GM21390 (cell line): ENCODE data around the gene ASCL3.
"Not testable (repeated sequence)": the region's sequence is repeated elsewhere in the genome, so short reads cannot be mapped to it uniquely, and the experiment has no call there.

ENCODE experiments used
- ATAC-seq: cut with Tn5 transposase; IDR thresholded peaks from one replicate; pipeline ENCODE4 v1.9.1; 2021; ENCODE audit not compliant: unreplicated experiment

The ASCL3 gene

GRCh38 chr11:8948886-8949285 is 6.1 kb upstream of the ASCL3 start:
- ATAC-seq: no peak

DNA sequence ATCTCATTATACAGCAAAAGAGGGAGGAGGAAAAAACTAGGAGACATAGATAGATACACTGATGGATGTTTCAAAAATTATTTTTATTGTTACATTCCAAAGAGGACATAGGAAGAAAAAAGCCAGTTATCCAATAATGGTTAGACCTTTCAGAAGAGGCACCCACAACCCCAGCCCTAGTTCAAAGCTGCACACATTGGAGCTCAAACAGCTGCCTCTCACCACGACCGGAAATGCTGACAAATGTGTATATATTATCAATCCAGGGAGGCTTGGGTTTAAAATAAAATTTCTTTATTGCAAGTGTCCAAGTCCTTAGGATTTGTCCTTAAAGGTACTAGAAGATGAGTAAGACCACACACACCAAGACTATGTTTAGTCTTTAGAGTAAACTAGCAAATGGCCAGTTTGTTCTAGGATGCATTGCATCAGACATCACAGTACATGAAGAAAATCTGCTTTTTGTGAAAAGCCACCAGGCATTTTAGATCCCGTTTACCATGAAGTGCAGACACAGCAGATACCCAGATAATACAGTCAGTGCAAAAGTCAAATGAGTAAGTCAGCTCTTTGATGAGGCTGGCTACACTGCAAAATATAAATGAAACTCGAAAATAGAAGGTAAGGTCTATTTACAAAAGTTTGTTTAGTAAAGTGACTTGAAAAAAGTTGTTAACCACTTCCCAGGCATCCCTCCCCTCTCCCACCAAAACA is 4.6 kb upstream of the ASCL3 start:
- no peak for ATAC-seq

GRCh38 chr11:8941341-8942103 is 1.3 kb downstream of the ASCL3 start:
- no peak for ATAC-seq

DNA sequence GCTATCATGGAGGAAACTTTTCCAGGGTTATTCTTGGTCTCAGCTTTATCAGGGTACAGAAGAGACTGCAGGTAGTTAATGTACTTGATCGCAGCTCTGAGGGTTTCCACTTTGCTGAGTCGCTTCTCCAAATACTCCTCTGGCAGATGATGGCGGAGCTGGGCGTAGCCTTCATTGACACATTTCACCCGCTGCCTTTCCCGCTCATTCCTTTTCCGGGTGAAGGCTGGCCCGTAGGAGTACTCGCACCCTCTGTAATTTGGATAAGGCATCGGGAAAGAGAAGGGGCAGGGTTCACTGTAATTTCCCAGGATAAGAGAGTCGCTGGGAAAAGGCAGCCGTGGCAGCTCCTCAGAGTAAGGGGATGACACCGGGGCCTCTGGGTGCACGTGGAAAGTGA is 5.2 kb downstream of the ASCL3 start:
- ATAC-seq: no peak

DNA sequence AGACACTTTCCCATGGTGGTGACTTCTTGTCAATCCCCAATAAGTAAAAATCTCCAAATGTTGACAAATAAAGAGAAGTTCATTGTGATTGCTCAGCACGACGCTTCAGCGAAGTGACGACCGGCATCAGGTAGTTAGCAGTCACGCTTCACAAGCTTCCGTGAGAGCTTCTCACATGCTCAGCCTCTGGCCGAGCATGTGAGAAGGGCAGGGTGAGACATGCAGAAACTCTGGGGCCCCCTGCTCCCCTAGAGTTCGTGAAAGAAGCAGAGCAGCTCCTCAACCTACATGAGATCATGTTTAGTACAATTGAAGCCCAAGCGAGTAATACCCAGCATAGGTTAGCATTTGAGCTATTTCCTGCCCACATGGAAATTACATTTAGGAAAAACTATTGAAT is 5.7 kb downstream of the ASCL3 start:
- ATAC-seq: no peak

- not testable (repeated sequence) for ATAC-seq
Measured at GRCh38 chr11:8935789-8936188, 7.0 kb downstream of the ASCL3 start.

DNA sequence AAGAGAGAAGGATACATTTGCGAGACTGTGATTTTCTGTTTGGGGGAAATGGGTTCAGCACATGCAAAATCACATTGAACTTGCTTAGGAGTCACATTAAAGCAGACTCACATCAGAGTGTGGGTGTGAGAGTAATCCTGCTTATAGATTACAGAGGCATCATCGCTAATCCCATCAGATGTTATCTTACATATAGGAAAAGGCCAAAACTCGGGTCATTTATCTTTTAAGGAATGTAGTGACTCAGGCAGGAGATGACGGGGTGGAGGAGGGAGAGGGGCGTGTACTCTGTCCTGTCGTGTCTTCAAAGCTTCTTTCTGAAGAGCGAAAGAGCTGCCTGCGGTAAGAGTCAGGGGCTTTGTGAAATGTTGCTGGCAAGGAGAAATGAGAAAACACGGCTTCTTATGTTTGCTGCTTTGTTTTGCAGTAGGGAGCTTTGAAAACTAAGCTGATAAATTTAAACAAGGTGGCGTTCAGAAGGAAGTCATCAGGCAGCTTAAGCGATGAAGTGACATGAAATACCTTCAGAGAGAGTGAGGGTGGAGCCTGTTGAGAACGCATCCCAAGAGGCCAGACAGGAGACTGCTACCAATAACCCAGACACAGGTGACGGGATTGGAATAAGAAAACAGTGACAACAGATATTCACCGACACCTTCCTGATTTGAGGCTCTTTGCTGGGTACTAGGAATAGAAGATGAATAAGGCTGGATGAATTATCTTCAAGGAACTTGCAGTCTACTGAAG is 7.9 kb downstream of the ASCL3 start:
- ATAC-seq: no peak

DNA sequence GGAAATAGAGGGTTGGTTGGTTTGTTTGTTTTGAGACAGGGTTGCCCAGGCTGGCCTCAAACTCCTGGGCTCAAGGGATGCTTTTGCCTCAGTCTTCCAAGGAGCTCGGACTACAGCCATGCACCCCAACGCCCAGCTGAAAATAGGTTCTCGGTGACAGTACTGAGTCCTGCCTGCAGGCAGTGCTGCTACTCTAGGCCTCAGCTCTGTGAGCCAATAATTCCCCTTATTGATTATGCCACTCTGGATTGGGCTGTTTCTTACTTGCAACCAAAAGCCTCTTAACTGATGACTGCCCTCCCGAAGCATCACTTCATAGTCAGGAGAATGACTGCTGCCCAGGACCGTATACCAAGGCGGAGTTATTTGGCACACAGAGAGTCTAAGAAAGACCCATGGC is 8.9 kb downstream of the ASCL3 start:
- no peak for ATAC-seq

- ATAC-seq: no peak
Measured at GRCh38 chr11:8932564-8933180, 10.1 kb downstream of the ASCL3 start, which contains the start of gene C11orf16. C11orf16 (minus strand) TSS chr11:8932947; CDS start chr11:8932308, 639 bp downstream.

DNA sequence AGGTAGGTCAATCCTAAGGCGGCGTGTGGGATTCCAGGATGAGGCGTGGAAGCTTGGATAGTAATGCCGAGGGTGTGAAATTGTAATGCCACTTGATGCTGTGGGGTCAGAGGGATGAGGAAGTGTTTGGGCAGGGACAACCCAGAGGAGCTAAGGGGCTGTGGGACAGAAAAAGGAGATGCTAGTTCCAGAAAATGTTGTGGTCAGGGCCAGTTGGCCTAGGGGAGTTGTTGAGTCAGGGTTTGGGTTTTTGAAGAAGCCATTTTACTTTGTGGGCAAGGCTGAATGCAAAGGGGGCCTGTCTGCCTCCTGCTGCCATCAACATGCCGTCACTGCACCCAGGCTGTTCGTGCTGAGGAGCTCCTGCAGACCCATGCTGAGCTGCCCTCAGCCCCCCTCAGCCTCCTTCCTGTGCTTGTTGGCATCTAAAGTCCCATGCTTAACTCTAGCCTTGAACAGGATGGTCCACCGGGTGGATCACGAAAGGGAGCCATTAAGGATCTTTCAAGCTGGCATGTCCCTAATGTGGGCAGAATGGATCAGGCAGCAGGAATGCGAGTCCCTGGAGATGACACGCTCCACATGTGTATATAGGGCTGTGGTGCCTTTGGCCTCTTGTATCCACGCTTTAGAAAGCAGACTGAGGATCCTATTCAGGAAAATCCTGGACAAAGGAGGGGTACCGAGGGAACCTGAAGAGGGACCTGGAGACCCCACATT is 12.2 kb downstream of the ASCL3 start:
- ATAC-seq: no peak

GRCh38 chr11:8928981-8929615 is 13.7 kb downstream of the ASCL3 start:
- no peak for ATAC-seq

DNA sequence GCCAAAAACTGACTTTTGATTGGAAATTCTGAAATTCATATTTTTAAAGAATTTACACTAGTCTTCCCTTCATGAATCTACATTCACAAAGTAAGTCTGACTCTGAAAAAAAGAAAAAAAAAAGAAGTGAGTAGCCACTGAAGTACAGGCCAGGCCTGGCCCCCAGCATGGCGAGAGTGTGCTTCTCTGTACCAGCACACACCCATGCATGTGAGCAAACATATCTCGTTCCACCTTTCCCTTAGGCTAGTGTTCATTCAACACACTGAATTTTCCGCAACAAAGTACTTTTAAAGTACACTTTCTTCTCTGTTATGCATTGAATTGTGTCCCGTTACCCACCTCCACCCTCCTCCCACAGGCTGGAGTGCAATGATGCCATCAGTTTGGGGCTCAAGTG is 14.6 kb downstream of the ASCL3 start:
- no peak for ATAC-seq

- no peak for ATAC-seq
Measured at GRCh38 chr11:8927233-8927632, 15.6 kb downstream of the ASCL3 start.

DNA sequence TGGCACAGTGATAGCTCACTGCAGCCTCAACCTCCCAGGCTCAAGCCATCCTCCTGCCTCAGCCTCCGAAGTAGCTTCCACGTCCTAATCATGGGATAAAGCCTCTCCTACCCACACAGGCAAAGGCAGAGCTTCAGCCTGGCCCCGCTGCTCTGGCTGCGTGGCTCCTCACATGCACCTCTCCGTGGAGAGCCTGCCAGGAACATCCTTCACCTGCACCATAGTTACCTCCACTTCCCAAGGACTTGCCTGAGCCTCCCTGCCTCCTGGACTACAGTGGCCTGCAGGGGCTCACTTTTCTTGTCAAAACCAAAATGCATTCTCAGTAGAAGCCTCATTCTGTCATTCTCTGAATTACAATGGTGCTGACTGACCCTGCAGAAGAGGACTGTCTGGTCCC is 16.6 kb downstream of the ASCL3 start:
- no peak for ATAC-seq

- no peak for ATAC-seq
Measured at GRCh38 chr11:8925711-8926110, 17.1 kb downstream of the ASCL3 start.

GRCh38 chr11:8922691-8923090 is 20.1 kb downstream of the ASCL3 start:
- ATAC-seq: no peak

- ATAC-seq: no peak
Measured at GRCh38 chr11:8917157-8917825, 25.5 kb downstream of the ASCL3 start.

GRCh38 chr11:8914661-8915018 is 28.2 kb downstream of the ASCL3 start:
- no peak for ATAC-seq

- no peak for ATAC-seq
Measured at GRCh38 chr11:8913961-8914660, 28.7 kb downstream of the ASCL3 start.
